ENCODE data around the gene APOD.
A peak's percentile ranks its signal among the peaks of the same experiment; 100 is the strongest.
"Not testable (repeated sequence)": the region's sequence is repeated elsewhere in the genome, so short reads cannot be mapped to it uniquely, and the experiment has no call there.

Gene APOD

DNA sequence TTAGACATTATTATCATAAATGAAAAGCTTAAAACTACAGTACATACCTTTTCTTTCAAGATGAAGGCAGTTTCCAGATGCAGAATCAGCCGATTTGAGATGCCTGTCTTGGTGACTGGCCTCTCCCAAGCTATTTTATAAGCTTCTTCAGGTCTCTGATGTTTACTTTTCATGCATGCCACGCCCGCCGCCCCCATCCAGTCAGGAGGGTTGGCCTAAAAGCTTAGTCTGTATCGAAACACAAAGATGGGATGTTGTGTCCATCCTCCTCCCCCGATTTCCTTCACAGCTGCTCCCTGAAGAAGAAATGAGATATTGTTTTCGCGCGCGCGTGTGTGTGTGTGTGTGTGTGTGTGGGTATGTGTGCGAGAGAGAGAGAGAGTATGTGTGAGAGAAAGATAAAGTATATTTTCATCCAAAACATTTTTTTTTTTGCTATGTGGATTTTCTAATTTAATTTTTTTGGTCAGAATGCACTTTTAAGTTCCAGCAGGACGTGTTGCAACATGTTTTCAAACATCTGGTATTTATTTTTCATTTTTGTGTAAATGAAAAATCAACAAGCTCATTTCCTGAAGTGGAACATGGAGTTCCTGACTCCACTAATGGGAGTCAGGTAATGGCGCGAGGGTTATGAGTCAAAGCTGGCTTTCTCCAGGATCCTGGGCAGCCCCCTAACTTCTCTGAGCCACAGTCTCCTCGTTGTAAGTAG, at the start of gene APOD:
APOD (minus strand) TSS at position 110 of the 712 bp plus-strand sequence. CDS start 4,479 bp downstream, outside the sequence.
- Histone ChIP-seq H3K36me3 (no peaks in the 10 kb centered on the region), H3K27me3 (peaks cover 0 to 3% of the 10 kb centered on the region in 2 donors), H3K27ac (peak within 1 kb of the TSS in 1 of 2 donors; percentile 15), H3K4me3 (peak within 1 kb of the TSS in 1 of 2 donors; percentile 1), H3K9me3 (no peaks in the 10 kb centered on the region), H3K4me1 (peaks cover 0 to 3% (median 0%) of the 10 kb centered on the region in 4 donors)
- TF ChIP-seq, protein P1, sequence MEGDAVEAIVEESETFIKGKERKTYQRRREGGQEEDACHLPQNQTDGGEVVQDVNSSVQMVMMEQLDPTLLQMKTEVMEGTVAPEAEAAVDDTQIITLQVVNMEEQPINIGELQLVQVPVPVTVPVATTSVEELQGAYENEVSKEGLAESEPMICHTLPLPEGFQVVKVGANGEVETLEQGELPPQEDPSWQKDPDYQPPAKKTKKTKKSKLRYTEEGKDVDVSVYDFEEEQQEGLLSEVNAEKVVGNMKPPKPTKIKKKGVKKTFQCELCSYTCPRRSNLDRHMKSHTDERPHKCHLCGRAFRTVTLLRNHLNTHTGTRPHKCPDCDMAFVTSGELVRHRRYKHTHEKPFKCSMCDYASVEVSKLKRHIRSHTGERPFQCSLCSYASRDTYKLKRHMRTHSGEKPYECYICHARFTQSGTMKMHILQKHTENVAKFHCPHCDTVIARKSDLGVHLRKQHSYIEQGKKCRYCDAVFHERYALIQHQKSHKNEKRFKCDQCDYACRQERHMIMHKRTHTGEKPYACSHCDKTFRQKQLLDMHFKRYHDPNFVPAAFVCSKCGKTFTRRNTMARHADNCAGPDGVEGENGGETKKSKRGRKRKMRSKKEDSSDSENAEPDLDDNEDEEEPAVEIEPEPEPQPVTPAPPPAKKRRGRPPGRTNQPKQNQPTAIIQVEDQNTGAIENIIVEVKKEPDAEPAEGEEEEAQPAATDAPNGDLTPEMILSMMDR (IDR thresholded peaks at IDR 0.05): no peak
- intact Hi-C loops (cut with DNase I; ENCODE audit: low total_unique reads): no loop called here
- DNase-seq: peak; percentile 74 to 78

DNA sequence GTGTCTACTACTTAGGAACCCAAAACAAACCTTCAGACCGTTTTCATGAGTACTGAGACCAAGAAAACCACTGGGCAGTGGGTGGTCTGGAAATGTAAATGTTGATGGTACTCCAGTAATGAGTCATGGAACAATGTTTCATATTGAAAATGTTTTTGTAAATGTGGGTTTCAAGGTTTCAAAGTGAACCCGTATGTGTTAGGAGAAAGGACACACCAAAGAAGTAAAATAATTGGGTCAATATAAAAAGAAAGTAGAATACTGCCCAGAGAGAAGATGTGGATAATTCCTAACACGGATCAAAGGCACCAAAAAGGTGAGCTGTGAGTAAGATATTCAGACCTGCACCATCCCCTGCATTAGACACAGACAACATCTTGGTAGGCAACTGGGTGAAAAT, 49.6 kb upstream of the APOD start:
- DNase-seq; H3K36me3 ChIP-seq; intact Hi-C loops (cut with DNase I; ENCODE audit: low total_unique reads); H3K4me3 ChIP-seq; H3K27ac ChIP-seq; H3K27me3 ChIP-seq; H3K4me1 ChIP-seq; H3K9me3 ChIP-seq: not testable (repeated sequence)

DNA sequence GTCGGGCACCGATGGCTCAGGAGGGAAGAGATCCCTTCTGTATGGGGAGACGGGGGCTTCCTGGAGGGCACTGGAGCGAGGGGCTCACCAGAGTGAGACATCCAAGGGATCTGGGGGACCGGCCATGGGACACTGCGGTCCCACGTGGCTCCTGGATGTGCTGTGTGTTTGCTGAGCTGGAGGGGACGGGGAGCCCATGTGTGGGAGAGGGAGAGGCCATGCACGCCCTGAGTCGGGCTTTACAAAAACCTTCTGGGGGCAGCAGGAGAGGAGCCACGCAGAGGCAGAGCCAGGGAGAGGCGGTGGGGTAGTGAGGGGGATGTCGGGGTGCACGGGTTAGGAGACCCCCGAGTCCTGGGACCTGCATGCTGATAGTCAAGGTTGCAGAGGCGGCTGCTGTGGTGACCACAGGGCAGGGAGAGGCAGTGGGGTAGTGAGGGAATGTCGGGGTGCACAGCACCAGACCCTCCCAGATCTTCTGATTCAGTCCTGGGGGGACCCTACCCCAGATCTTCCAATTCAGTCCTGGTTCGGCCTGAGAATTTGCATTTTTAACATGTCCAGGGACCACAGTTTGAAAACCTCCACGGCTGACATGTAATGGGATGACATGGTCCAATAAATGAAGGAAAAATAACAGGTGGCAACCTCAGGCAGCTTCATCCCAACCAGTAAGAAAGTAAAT, 48.9 kb upstream of the APOD start:
- not testable (repeated sequence) for H3K9me3 ChIP-seq

DNA sequence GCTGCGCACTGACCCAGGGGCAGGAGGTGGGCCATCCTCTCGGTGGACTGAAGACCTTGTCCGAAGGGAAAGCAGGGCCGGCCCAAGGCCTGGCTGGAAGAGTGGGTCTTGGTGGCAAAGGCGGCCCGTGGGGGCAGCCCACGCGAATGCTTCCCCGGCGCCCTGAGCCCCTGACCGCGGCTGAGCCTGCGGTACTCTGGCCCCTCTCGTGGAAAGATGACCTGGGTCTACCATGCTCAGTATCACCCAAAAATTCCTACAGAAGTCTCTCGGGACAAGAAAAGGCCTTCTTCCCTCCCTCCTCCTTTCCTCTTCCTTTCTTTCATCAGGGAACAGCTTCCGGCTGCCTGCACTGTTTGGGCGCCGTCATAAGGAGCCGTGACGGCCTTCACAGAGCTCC, 48.3 kb upstream of the APOD start:
- DNase-seq; H3K9me3 ChIP-seq; H3K36me3 ChIP-seq; H3K4me1 ChIP-seq; H3K4me3 ChIP-seq; H3K27ac ChIP-seq; intact Hi-C loops (cut with DNase I; ENCODE audit: low total_unique reads); H3K27me3 ChIP-seq: not testable (repeated sequence)

More for the DNA sequence above, 48.9 kb upstream of the APOD start:
- H3K36me3 ChIP-seq; DNase-seq; intact Hi-C loops (cut with DNase I; ENCODE audit: low total_unique reads); H3K27me3 ChIP-seq; H3K4me1 ChIP-seq; H3K27ac ChIP-seq; H3K4me3 ChIP-seq: not testable (repeated sequence)

DNA sequence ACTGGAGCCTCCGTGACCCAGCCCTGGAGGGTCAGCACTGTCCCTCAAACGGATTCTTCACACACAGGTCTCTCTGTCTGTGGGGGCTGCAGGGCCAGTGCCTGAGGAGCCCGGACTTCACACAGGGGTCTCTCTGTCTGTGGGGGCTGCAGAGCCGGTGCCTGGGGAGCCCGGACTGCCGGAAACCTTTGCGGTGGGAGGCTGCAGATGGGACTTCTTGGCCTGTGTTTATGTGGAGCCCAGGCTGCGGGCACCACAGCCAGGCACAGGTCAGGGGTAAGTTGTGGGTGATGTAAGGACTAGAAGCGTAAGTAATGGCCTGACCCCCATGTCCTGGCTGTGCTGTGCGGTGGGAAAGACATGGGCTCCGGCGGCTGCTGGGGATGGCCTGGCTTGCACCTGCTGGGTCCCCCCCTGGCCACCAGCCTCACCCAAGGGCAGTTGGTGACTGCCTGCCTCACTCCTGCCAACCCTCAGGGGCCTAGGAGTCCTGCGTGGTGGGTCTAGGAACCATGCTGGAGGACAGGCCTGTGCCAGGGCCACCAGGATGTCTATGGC, 47.3 kb upstream of the APOD start:
- H3K36me3 ChIP-seq; H3K4me3 ChIP-seq; H3K27ac ChIP-seq; H3K4me1 ChIP-seq; H3K27me3 ChIP-seq; H3K9me3 ChIP-seq; intact Hi-C loops (cut with DNase I; ENCODE audit: low total_unique reads); DNase-seq: not testable (repeated sequence)

DNA sequence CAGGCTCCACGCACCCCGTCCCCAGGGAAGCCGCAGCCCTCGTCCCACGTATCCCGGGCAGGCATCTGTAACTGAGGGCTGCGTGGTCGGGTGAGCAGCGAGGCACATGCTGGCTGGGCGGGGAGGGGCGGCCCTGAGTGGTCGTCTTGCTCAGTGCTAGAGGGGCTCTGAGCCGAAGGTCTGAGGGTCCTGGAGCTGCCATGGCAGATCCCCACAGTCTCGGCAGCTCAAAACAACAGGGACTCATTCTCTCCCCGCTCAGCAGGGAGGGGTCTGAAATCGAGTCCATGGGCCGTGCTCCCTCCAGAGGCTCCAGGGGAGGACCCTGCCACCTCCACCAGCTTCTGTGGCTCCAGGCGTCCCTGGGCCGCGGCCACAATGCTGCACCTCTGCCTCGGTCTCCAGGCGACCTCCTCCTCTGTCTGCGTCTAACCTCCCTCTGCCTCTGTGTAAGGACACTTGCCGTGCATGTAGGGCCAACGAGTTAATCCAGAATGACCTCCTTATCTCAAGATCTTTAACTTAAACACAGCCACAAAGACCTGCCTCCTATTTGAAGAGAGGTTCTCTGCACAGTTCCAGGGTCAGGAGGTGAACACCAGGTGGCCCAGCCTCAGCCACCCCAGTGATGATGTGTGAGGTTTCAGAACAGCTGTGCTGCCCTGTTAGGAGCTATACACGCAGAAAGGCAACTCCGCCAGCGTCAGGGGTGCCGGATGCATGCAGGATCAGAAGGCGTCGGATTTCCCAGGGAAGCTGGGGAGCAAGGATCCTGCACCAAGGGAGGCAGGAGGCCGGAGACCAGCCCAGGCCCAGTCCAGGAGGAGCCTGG, 46.6 kb upstream of the APOD start:
- H3K36me3 ChIP-seq; H3K9me3 ChIP-seq; intact Hi-C loops (cut with DNase I; ENCODE audit: low total_unique reads); H3K27ac ChIP-seq; H3K4me1 ChIP-seq; DNase-seq; H3K4me3 ChIP-seq; H3K27me3 ChIP-seq: not testable (repeated sequence)

DNA sequence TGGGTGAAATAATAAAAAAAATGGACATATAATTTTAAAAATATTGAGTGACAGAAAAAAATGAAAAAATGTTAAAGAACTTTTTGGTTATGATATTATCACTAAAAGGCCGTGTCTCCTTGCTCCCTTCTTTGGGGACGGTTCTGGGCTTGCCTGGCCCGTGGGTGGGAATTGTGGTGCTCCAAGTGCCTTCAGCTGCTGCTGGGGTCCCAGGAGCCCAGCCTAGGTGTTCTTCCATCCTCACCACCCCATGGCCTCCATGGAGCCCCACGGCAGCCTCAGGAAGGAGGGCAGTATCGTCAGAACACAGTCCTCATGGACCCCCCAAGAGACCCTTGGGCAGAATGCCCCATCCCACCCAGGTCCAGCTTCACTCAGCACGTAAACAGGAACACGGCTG, 45.9 kb upstream of the APOD start:
- DNase-seq; H3K36me3 ChIP-seq; H3K27ac ChIP-seq; H3K4me1 ChIP-seq; H3K4me3 ChIP-seq; H3K9me3 ChIP-seq; intact Hi-C loops (cut with DNase I; ENCODE audit: low total_unique reads); H3K27me3 ChIP-seq: not testable (repeated sequence)

DNA sequence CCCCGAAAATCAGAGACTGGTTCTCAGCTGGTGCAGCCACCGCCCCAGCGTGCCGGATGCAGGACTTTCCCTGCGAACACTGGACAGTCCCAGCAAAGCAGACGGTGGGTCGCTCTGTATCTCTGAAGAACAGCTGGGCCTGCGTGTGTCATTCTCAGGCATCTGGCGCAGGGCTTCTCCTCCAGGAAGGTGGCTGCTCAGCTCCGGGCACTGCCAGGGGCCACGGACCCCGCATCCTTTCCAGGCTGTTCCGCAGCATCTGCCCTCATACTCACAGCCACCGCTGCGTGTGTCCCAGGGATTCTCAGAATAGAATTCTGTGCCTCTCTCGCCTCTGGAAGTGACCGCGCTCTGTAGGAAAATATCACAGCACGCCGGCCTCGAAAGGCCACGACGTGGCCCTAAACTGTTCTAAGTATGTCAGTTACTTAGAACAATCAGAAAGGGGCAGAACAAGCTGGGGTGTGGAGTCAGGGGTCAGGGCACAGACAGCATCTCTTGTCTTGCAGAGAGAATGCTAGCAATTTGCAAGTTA, 44.7 kb upstream of the APOD start:
- H3K9me3 ChIP-seq; H3K4me3 ChIP-seq; H3K27ac ChIP-seq; H3K36me3 ChIP-seq; intact Hi-C loops (cut with DNase I; ENCODE audit: low total_unique reads); DNase-seq; H3K27me3 ChIP-seq; H3K4me1 ChIP-seq: not testable (repeated sequence)

DNA sequence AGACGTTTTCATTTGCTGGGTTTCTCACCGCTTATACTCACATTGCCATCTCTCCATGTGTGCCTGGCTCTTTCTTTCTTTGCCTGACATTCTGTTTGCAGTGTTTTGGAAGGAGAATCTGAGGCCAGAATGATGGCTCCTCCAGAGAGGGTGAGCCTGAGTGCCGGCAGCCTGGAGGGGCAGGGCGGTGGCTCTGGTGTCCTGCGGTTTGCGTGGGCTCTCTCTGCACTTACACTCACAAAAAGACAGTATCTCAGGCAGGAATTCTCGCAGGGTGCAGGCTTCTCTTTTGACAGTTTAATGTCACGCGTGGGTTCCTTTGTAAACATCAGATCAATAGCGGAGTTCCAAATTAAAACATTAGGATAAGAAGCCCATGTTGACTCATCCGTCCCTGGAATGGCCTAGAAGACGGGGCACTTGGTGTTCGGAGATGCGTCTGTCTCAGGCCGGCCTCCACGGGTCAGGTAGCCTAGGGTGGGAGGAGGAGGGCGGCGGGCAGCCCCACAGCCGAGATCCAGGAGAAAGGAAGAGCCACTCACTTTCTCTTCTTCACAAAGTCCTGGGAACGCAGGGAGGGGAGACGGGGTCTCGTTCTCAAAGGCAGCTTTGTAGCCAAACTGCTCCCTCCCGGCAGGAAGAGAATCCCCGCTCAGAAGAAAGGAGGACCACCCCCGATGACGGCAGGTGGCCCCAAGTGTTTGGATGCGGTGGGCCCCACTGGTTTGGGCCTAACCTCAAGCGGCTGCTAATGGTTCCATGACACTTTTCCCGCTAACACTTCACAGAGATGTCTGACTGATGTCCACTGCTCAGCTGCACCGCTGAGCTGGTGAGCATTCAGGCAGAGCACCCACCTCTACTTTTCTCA, 44.0 kb upstream of the APOD start:
- H3K9me3 ChIP-seq; intact Hi-C loops (cut with DNase I; ENCODE audit: low total_unique reads); H3K27ac ChIP-seq; DNase-seq; H3K27me3 ChIP-seq; H3K4me3 ChIP-seq; H3K4me1 ChIP-seq; H3K36me3 ChIP-seq: not testable (repeated sequence)

DNA sequence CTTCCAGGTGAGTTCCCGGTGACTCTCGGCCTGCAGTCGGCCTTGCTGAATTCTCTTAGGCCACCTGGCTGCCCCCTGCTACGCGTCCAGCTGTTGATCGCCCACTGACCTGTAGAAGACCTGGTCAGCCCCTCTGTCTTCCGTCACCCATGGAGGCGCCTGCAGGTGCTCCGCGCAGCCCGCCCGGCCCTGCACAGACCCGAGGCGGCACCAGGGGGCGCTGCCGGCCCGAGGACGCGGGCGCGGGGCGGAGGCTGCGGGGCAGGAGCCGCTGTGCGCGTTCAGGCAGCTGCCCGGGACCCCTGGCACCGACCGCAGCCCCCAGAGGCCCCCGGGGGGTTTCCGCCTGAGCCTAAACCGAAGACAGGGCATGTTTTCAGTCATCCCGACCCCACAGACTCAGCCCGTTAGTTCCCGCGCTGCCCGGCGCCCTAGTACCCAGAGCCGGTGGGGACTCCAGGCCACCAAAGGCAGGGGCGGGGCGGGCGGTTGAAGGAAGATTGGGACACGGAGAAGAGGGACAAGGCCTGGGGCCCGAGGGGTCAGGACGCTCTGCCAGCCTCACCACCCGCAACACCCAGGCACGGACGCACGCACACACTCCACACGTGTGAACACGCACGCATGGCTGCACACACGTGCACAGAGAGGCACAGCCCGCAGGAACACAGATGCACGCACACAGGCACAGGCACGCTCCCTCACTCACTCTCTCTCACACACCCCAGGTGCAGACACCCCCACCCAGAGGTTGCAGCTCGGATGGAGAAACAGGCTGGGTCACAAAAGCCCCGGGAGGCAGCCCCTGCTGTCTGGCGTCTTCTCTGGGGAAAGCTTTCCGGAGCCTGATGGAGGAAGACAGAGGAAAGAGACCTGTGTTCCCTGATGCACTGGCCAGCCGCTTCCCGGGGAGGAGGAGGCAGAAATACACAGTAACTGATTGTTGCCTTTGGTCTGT, 41.1 kb upstream of the APOD start:
- H3K4me1 ChIP-seq; DNase-seq; H3K27me3 ChIP-seq; intact Hi-C loops (cut with DNase I; ENCODE audit: low total_unique reads); H3K36me3 ChIP-seq; H3K9me3 ChIP-seq; H3K27ac ChIP-seq: not testable (repeated sequence)
- H3K4me3 ChIP-seq: peak overlapping the region in 1 of 2 donors; percentile 22

DNA sequence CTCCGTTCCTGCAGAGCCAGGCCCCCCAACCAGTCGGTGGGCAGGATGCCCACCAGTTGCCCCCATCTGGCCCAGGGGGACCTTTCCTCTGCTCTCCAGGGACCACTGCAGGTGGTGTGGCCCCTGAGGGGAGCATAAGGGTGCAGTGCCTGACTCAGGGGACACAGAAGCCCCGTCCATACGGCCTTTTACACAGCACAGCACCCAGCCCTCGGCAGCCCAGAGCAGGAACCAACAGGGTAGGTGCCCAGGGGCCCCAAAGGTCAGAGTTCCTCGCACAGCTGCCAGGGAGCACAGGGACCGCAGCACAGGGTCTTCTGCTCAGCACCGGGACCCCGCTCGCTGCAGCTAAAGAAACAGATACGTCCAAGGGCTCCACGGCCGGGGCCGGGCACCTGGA, 40.4 kb upstream of the APOD start:
- H3K4me1 ChIP-seq; H3K27me3 ChIP-seq; DNase-seq; H3K4me3 ChIP-seq; intact Hi-C loops (cut with DNase I; ENCODE audit: low total_unique reads); H3K9me3 ChIP-seq; H3K27ac ChIP-seq; H3K36me3 ChIP-seq: not testable (repeated sequence)
